Loucy (cell line): ENCODE data around the gene ZFR2.

Experiments used
- H2AFZ ChIP-seq: fragments of 200-600 bp; sonication (generic); 2 replicates; pipeline ENCODE4 v1.6.0; 2016; ENCODE audit warnings: antibody characterized with exemption, mild to moderate bottlenecking, low read length, moderate library complexity
- H3F3A ChIP-seq: fragments of 200-600 bp; 2 replicates; pipeline ENCODE4 v1.6.0; 2016; ENCODE audit warnings: antibody characterized with exemption, low read depth, mild to moderate bottlenecking
- H3K27me3 ChIP-seq: fragments of 200-600 bp; sonication (generic); 2 replicates; pipeline ENCODE4 v1.6.1; 2014; ENCODE audit warnings: low read length, mild to moderate bottlenecking; ENCODE audit not compliant: insufficient read depth, poor library complexity, severe bottlenecking
- H3K36me3 ChIP-seq: fragments of 200-600 bp; sonication (generic); 2 replicates; pipeline ENCODE4 v1.6.1; 2016; ENCODE audit warnings: low read length; ENCODE audit not compliant: insufficient read depth
- H3K4me1 ChIP-seq: fragments of 200-600 bp; sonication (generic); 2 replicates; pipeline ENCODE4 v1.5.1; 2014; ENCODE audit warnings: low read length, mild to moderate bottlenecking; ENCODE audit not compliant: insufficient read depth, poor library complexity, severe bottlenecking
- H3K4me2 ChIP-seq: fragments of 200-600 bp; sonication (generic); 2 replicates; pipeline ENCODE4 v1.6.0; 2014; ENCODE audit warnings: antibody characterized with exemption, low read length, low read depth, mild to moderate bottlenecking; ENCODE audit not compliant: poor library complexity, severe bottlenecking
- H3K4me3 ChIP-seq: fragments of 200-600 bp; sonication (generic); 2 replicates; pipeline ENCODE4 v1.5.1; 2014; ENCODE audit warnings: low read length, mild to moderate bottlenecking, mixed read lengths; ENCODE audit not compliant: poor library complexity, severe bottlenecking
- H3K79me2 ChIP-seq: fragments of 200-600 bp; sonication (generic); 2 replicates; pipeline ENCODE4 v1.6.1; 2014; ENCODE audit warnings: low read length; ENCODE audit not compliant: insufficient read depth
- H3K9ac ChIP-seq: fragments of 200-600 bp; sonication (generic); 2 replicates; pipeline ENCODE4 v1.6.0; 2014; ENCODE audit warnings: mild to moderate bottlenecking, low read depth, low read length, moderate library complexity; ENCODE audit not compliant: poor library complexity, severe bottlenecking
- H3K9me2 ChIP-seq: fragments of 200-600 bp; sonication (generic); replicated peaks from 2 replicates; pipeline ENCODE4 v1.6.1; 2016; ENCODE audit warnings: low read depth, low read length, mixed read lengths
- H3K9me3 ChIP-seq: fragments of 200-600 bp; sonication (generic); 2 replicates; pipeline ENCODE4 v1.6.1; 2014; ENCODE audit warnings: mild to moderate bottlenecking, antibody characterized with exemption, low read length, low read depth; ENCODE audit not compliant: insufficient read depth
- H4K20me1 ChIP-seq: fragments of 200-600 bp; sonication (generic); 2 replicates; pipeline ENCODE4 v1.6.0; 2014; ENCODE audit warnings: antibody characterized with exemption, low read length, mild to moderate bottlenecking; ENCODE audit not compliant: insufficient read depth, poor library complexity, severe bottlenecking
- CTCF ChIP-seq: fragments of 200-600 bp; sonication (generic); conservative IDR thresholded peaks from 2 replicates; pipeline ENCODE4 v1.5.1; 2014; ENCODE audit warnings: mild to moderate bottlenecking, antibody characterized with exemption, low read length
- EZH2phosphoT487 ChIP-seq: fragments of 200-600 bp; IDR thresholded peaks from 2 replicates; pipeline ENCODE4 v1.6.1; 2018; ENCODE audit warnings: antibody characterized with exemption, mild to moderate bottlenecking, moderate library complexity, borderline replicate concordance

ZFR2 gene

GRCh38 chr19:3908266-3909054 lies 39.6 kb upstream of the ZFR2 start:
- no peak overlapping the region for H2AFZ ChIP-seq
- H3K4me1 ChIP-seq, result no peaks in the 10 kb centered on the region
- no peaks in the 10 kb centered on the region for H3K27me3 ChIP-seq
- no peak overlapping the region for H3K4me3 ChIP-seq
- no peaks in the 10 kb centered on the region for H3K79me2 ChIP-seq
- no peaks in the 10 kb centered on the region; the same call in 1 of the 2 replicates for H3K9me3 ChIP-seq
- no peaks in the 10 kb centered on the region for H3F3A ChIP-seq
- no peaks in the 10 kb centered on the region for H3K9me2 ChIP-seq
- no peak for TF ChIP-seq CTCF
- no peak for TF ChIP-seq EZH2phosphoT487
- H4K20me1 ChIP-seq, result no peaks in the 10 kb centered on the region
- no peak overlapping the region for H3K4me2 ChIP-seq
- H3K36me3 ChIP-seq, result no peaks in the 10 kb centered on the region
- H3K9ac ChIP-seq, result no peak overlapping the region

GRCh38 chr19:3907626-3908265 lies 38.9 kb upstream of the ZFR2 start:
- Histone ChIP-seq H2AFZ (no peak overlapping the region), H3K79me2 (no peaks in the 10 kb centered on the region), H3K4me1 (no peaks in the 10 kb centered on the region), H3F3A (no peaks in the 10 kb centered on the region), H3K4me3 (no peak overlapping the region), H4K20me1 (no peaks in the 10 kb centered on the region), H3K9ac (no peak overlapping the region), H3K9me2 (no peaks in the 10 kb centered on the region), H3K36me3 (no peaks in the 10 kb centered on the region), H3K4me2 (no peak overlapping the region), H3K27me3 (no peaks in the 10 kb centered on the region), H3K9me3 (no peaks in the 10 kb centered on the region; the same call in 1 of the 2 replicates)
- TF ChIP-seq CTCF, result no peak
- TF ChIP-seq EZH2phosphoT487, result no peak

- no peak for TF ChIP-seq EZH2phosphoT487
- no peak for TF ChIP-seq CTCF
- Histone ChIP-seq H3F3A (no peaks in the 10 kb centered on the region), H3K9ac (no peak overlapping the region), H3K27me3 (no peaks in the 10 kb centered on the region), H3K4me2 (no peak overlapping the region), H3K4me3 (no peak overlapping the region), H3K36me3 (no peaks in the 10 kb centered on the region), H3K9me3 (no peaks in the 10 kb centered on the region), H3K79me2 (no peaks in the 10 kb centered on the region), H2AFZ (no peak overlapping the region), H3K4me1 (no peaks in the 10 kb centered on the region), H4K20me1 (no peaks in the 10 kb centered on the region), H3K9me2 (no peaks in the 10 kb centered on the region)
Measured at GRCh38 chr19:3904233-3904632, 35.4 kb upstream of the ZFR2 start.
